HG03280 (cell line): ENCODE data around the gene PBX1.

ENCODE experiments used
- ATAC-seq: cut with Tn5 transposase; IDR thresholded peaks from one replicate; pipeline ENCODE4 v1.9.1; 2021; ENCODE audit warnings: mild to moderate bottlenecking, moderate library complexity; ENCODE audit not compliant: unreplicated experiment

Gene PBX1

GRCh38 chr1:164771619-164772361, 212.8 kb downstream of the PBX1 start:
- no peak for ATAC-seq

GRCh38 chr1:164772635-164773034, 213.7 kb downstream of the PBX1 start:
- peak; percentile 83 for ATAC-seq

- no peak for ATAC-seq
These were observed 214.1 kb downstream of the PBX1 start for GRCh38 chr1:164773102-164773501.

GRCh38 chr1:164774413-164774812, 215.4 kb downstream of the PBX1 start:
- no peak for ATAC-seq

GRCh38 chr1:164774819-164775654, 216.1 kb downstream of the PBX1 start:
- no peak for ATAC-seq

- ATAC-seq = no peak
These were observed 218.5 kb downstream of the PBX1 start for GRCh38 chr1:164777518-164777917.

- no peak for ATAC-seq
These were observed 220.4 kb downstream of the PBX1 start for GRCh38 chr1:164779376-164779775.

GRCh38 chr1:164780111-164780812, 221.3 kb downstream of the PBX1 start:
- ATAC-seq = no peak

GRCh38 chr1:164780863-164781262, 221.9 kb downstream of the PBX1 start:
- ATAC-seq = no peak

- no peak for ATAC-seq
These were observed 223.0 kb downstream of the PBX1 start for GRCh38 chr1:164781972-164782371.

GRCh38 chr1:164783778-164784555, 225.0 kb downstream of the PBX1 start:
- ATAC-seq = no peak

- no peak for ATAC-seq
These were observed 226.0 kb downstream of the PBX1 start for GRCh38 chr1:164784960-164785359.

GRCh38 chr1:164785841-164786534, 227.0 kb downstream of the PBX1 start:
- no peak for ATAC-seq

- ATAC-seq = peak; percentile 95
These were observed 228.2 kb downstream of the PBX1 start for GRCh38 chr1:164786980-164787833.

- no peak for ATAC-seq
These were observed 228.8 kb downstream of the PBX1 start for GRCh38 chr1:164787834-164788231.

- no peak for ATAC-seq
These were observed 231.1 kb downstream of the PBX1 start for GRCh38 chr1:164790081-164790480.

GRCh38 chr1:164792410-164793004, 233.5 kb downstream of the PBX1 start:
- no peak for ATAC-seq

GRCh38 chr1:164794356-164794755, 235.4 kb downstream of the PBX1 start:
- no peak for ATAC-seq

GRCh38 chr1:164796916-164797315, 237.9 kb downstream of the PBX1 start:
- ATAC-seq = no peak
